ENCODE measurements around the gene ULK4.
"Not testable (repeated sequence)": the region's sequence is repeated elsewhere in the genome, so short reads cannot be mapped to it uniquely, and the experiment has no call there.

ULK4 gene

DNA sequence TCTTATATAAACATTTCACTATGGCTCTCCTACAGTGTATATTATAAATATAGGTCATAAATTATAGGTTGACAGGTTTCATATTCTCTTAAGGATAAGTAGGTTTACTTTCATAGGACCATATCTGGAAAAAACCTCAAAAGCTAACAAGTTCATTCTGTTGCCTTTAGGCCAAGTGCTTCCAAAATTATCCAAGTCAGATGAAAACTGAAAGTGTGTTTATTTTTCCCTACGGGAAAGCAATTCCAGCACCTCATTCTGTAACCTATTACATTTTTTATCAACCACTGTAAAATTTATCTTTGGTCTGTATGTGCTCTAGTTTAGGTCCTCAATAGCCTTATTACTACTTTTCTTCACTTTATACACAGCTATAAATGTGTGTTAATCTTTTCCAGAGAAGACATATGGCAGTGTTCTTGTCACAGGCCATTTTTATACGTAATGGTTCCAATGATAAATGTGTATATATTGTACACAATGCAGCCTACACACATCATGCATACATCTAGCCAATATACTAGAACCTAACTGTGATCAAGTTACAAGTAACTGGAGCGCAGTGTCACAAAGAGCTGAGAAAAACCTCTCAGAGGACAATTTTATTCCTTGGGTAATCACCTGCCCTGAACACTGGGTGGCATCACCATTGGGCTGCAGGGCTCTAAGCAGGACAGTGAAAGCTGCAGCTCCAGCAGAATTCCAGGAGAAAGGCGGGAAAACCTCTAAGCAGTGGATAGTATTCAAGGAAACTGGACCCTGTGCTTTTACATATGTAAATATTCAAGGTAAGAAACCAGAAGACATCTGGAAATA, 511.3 kb downstream of the ULK4 start:
- no peak for DNase-seq (ENCODE audit: low read depth)
- TF ChIP-seq CTCF (conservative IDR thresholded peaks at IDR 0.05; ENCODE audit: low read depth, low read length), result peak; percentile 24

DNA sequence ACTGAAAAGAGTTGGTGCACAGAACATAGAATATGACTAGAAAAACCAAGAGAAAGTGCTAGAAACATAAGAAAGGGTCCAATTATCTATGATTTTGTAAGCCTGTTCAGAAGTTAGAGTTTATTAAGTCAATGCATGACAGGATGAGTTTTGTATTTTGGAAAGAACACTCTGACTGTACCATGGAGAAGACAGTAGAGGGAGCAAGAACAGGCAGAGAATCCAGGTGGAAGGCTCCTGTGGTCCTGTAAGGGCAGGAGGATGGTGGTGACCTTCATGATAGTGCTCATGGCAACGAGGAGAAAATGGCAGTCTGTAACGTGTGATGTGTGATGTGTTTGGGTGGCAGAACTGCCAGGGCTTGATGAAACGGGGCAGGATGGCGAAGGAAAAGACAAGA, 513.5 kb downstream of the ULK4 start:
- TF ChIP-seq CTCF (conservative IDR thresholded peaks at IDR 0.05; ENCODE audit: low read depth, low read length), result no peak
- no peak for DNase-seq (ENCODE audit: low read depth)
- no peak overlapping the region for H3K4me3 ChIP-seq (ENCODE audit: low read length)

More for the DNA sequence above, 511.3 kb downstream of the ULK4 start:
- no peak overlapping the region for H3K4me3 ChIP-seq (ENCODE audit: low read length)

DNA sequence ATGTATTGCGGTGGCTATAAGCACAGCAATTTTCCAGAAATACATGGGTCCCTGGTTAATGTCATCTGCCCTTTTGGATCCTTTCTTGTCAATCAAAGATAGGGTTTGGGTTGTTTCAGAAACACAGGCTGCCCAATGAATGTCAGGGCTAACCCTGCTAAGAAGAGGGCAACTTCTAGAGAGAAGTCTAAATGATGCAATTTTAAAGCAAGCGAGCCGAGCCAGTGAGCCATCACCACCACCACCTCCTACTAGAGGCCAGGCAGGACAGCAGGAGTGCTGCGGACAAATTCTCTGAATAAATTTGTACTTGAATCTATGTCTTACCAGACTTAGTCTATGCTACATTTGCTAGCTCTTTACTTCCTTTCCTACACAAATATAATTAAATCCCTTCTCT, 514.2 kb downstream of the ULK4 start:
- DNase-seq (ENCODE audit: low read depth), result no peak
- TF ChIP-seq CTCF (conservative IDR thresholded peaks at IDR 0.05; ENCODE audit: low read depth, low read length), result no peak

DNA sequence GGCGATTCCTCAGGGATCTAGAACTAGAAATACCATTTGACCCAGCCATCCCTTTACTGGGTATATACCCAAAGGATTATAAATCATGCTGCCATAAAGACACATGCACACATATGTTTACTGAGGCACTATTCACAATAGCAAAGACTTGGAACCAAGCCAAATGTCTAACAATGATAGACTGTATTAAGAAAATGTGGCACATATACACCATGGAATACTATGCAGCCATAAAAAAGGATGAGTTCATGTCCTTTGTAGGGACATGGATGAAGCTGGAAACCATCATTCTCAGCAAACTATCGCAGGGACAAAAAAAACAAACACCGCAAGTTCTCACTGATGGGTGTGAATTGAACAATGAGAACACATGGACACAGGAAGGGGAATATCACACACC, 515.6 kb downstream of the ULK4 start:
- H3K4me3 ChIP-seq (ENCODE audit: low read length), result not testable (repeated sequence)

More for the DNA sequence above, 514.2 kb downstream of the ULK4 start:
- H3K4me3 ChIP-seq (ENCODE audit: low read length), result no peak overlapping the region

DNA sequence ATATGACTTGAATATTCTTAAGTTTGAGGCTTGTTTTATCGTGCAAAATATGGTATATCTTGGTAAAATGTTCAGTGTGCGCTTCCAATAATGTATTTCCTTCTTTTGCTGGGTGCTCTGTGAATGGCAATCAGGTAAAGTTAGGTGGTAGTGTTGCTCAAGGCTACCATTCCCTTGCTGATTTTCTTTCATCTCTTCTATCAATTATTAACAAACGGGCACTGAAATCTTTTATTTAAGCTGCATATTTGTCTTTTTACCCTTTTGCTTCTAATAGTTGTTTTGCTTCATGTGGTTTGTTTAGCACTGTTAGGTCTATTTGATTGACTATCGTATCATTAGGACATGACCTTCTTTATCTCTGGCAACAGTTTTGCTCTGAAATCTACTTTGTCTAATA, 520.3 kb downstream of the ULK4 start:
- no peak for DNase-seq (ENCODE audit: low read depth)
- no peak overlapping the region for H3K4me3 ChIP-seq (ENCODE audit: low read length)
- TF ChIP-seq CTCF (conservative IDR thresholded peaks at IDR 0.05; ENCODE audit: low read depth, low read length), result no peak

More for the DNA sequence above, 515.6 kb downstream of the ULK4 start:
- not testable (repeated sequence) for DNase-seq (ENCODE audit: low read depth)

DNA sequence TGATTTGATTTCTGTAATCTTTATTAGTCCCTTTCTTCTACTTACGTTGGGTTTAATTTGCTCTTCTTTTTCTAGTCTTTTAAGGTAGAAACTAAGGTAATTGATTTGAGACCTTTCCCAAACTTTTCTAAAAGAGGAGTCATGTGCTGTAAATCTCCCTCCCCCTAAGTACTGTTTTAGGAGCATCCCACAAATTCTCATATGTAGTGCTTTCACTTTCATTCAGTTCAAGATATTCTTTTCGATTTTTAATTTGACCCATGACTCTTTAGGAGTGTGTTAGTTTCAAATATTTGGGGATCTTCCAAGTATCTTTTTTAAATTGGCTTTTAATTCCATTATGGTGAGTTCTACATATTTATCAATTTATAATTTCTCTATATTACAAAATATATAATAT, 520.8 kb downstream of the ULK4 start:
- H3K4me3 ChIP-seq (ENCODE audit: low read length), result no peak overlapping the region
- TF ChIP-seq CTCF (conservative IDR thresholded peaks at IDR 0.05; ENCODE audit: low read depth, low read length), result no peak
- DNase-seq (ENCODE audit: low read depth), result no peak

GRCh38 chr3:41436983-41437382, 524.9 kb downstream of the ULK4 start:
- DNase-seq (ENCODE audit: low read depth), result no peak
- TF ChIP-seq CTCF (conservative IDR thresholded peaks at IDR 0.05; ENCODE audit: low read depth, low read length), result no peak
- H3K4me3 ChIP-seq (ENCODE audit: low read length), result no peak overlapping the region
